ENCODE measurements around the gene EDN3.

The EDN3 gene

DNA sequence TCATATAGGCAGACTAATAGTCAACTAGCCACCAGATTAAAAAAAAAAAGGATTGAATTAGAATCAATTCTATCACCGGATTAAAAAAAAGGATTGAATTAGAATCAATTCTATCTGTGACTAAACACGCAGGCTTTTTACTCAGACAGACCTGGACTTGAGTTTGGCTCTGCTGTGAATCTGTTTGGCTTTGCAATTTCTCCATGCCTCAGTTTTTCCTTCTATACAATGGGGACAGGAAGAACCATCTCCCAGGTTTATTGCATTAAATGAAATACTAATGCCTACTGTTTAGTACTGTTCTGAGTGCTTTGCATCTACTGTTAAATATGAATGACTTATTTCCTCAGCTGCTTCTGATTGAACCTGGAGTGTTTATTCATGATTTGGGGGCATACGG is 30.0 kb upstream of the EDN3 start:
- CTCF ChIA-PET: interaction anchor here (0.6 kb wide), 1 partner anchor 186 kb away, joined by 3 read pairs; no protein-coding TSS in a partner anchor
- POLR2A ChIA-PET: no interaction called here

DNA sequence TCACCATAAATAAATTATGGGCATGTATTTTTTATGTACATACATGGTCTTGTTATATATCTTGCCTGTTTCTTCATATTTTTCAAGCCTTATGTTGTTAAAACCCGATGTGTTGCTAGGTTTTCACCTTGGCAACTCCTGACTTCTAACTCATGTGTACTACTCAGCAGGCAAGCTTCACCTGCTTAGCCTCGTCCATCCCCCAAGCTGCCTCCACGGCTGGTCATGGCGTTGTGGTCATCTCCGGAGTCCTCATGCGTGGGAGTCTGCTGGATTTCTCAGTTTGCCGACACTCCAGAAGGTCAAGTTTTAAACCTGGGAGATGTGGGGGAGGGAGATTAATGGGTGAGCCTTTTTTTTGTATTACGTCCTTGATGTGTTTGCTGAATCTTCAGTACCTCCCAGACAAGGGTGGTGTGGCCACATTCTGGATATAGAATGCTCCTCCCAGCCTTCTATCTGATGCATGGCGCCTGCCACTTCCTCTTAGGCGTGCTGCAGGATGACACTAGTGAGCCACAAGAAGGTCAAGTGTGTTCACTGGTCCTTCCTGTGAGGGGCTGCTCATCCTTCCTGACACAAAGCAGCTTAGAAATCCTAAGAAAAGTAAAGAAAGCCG is 26.6 kb upstream of the EDN3 start:
- ChIA-PET POLR2A (no interaction called here), CTCF (no interaction called here)
- no peak overlapping the region for H3K4me3 ChIP-seq (ENCODE audit: low read depth, low read length)
- TF ChIP-seq ZBTB1 (tag by site-specific recombination; IDR thresholded peaks at IDR 0.05) (no peak), ZNF174 (tag by site-specific recombination; IDR thresholded peaks at IDR 0.05) (no peak)
- H3K27ac ChIP-seq (ENCODE audit: extremely low read depth, low read depth, low read length): no peak overlapping the region
- no peaks in the 10 kb centered on the region for H3K4me1 ChIP-seq (ENCODE audit: control insufficient read depth, insufficient read depth, low read length)
- H3K9me3 ChIP-seq (ENCODE audit: control insufficient read depth, insufficient read depth, low read depth, low read length): no peaks in the 10 kb centered on the region
- H3K36me3 ChIP-seq (ENCODE audit: control insufficient read depth in 2 of 2, insufficient read depth in 1 of 2, low read length in 2 of 2): no peaks in the 10 kb centered on the region

More for the DNA sequence above, 30.0 kb upstream of the EDN3 start:
- H3K27ac ChIP-seq (ENCODE audit: extremely low read depth, low read depth, low read length): no peak overlapping the region
- no peaks in the 10 kb centered on the region for H3K4me1 ChIP-seq (ENCODE audit: control insufficient read depth, insufficient read depth, low read length)
- no peaks in the 10 kb centered on the region for H3K9me3 ChIP-seq (ENCODE audit: control insufficient read depth, insufficient read depth, low read depth, low read length)
- no peaks in the 10 kb centered on the region for H3K36me3 ChIP-seq (ENCODE audit: control insufficient read depth in 2 of 2, insufficient read depth in 1 of 2, low read length in 2 of 2)
- no peak overlapping the region for H3K4me3 ChIP-seq (ENCODE audit: low read depth, low read length)
- TF ChIP-seq ZNF48 (tag by site-specific recombination; IDR thresholded peaks at IDR 0.05): no peak
- TF ChIP-seq MEIS1 (CRISPR knock-in tag; IDR thresholded peaks at IDR 0.05; ENCODE audit: borderline replicate concordance): no peak
- TF ChIP-seq ZSCAN30 (tag by site-specific recombination; IDR thresholded peaks at IDR 0.05): no peak
- no peak for TF ChIP-seq ZBTB17 (tag by site-specific recombination; IDR thresholded peaks at IDR 0.05)
- TF ChIP-seq ZFP69B (tag by site-specific recombination; IDR thresholded peaks at IDR 0.05): no peak
- no peak for TF ChIP-seq ZNF184 (tag by site-specific recombination; IDR thresholded peaks at IDR 0.05)
- TF ChIP-seq TCF7L2 (IDR thresholded peaks at IDR 0.05; ENCODE audit: borderline replicate concordance, low read depth, low read length): no peak
- no peak for TF ChIP-seq ZNF664 (tag by site-specific recombination; IDR thresholded peaks at IDR 0.05)
- TF ChIP-seq ZNF555 (tag by site-specific recombination; conservative IDR thresholded peaks at IDR 0.05): no peak
- TF ChIP-seq ZNF571 (tag by site-specific recombination; IDR thresholded peaks at IDR 0.05): no peak
- TF ChIP-seq ZNF223 (tag by site-specific recombination; IDR thresholded peaks at IDR 0.05): no peak
- no peak for TF ChIP-seq ZNF785 (tag by site-specific recombination; IDR thresholded peaks at IDR 0.05)
- no peak for TF ChIP-seq ZSCAN23 (tag by site-specific recombination; IDR thresholded peaks at IDR 0.05)

DNA sequence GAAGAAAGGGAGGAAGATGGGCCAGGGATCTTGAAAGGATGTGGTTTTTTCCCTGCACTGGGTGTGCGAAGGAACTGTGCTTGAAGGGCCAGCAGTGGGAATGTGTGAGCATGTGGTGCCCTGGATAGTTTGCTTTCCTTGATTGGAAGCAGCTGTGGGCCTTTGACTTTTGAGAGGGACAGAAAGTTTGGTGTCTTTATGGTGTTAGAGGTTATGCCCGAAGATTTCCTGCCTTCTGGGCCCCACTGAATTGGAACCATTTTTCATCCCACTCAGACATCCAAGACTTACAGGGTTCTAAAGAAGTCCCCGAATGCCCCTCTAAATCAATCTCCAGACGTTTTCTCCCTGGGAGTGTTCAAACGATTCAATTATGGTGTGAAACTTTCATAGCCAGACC is 23.5 kb upstream of the EDN3 start:
- H3K27ac ChIP-seq (ENCODE audit: extremely low read depth, low read depth, low read length): no peak overlapping the region
- no peak overlapping the region for H3K4me3 ChIP-seq (ENCODE audit: low read depth, low read length)
- H3K9me3 ChIP-seq (ENCODE audit: control insufficient read depth, insufficient read depth, low read depth, low read length): no peaks in the 10 kb centered on the region
- ChIA-PET POLR2A (no interaction called here), CTCF (interaction anchor here (0.6 kb wide), 1 partner anchor 223 kb away, joined by 4 read pairs; no protein-coding TSS in a partner anchor)
- H3K36me3 ChIP-seq (ENCODE audit: control insufficient read depth in 2 of 2, insufficient read depth in 1 of 2, low read length in 2 of 2): no peaks in the 10 kb centered on the region
- no peaks in the 10 kb centered on the region for H3K4me1 ChIP-seq (ENCODE audit: control insufficient read depth, insufficient read depth, low read length)
- TF ChIP-seq, protein P1, sequence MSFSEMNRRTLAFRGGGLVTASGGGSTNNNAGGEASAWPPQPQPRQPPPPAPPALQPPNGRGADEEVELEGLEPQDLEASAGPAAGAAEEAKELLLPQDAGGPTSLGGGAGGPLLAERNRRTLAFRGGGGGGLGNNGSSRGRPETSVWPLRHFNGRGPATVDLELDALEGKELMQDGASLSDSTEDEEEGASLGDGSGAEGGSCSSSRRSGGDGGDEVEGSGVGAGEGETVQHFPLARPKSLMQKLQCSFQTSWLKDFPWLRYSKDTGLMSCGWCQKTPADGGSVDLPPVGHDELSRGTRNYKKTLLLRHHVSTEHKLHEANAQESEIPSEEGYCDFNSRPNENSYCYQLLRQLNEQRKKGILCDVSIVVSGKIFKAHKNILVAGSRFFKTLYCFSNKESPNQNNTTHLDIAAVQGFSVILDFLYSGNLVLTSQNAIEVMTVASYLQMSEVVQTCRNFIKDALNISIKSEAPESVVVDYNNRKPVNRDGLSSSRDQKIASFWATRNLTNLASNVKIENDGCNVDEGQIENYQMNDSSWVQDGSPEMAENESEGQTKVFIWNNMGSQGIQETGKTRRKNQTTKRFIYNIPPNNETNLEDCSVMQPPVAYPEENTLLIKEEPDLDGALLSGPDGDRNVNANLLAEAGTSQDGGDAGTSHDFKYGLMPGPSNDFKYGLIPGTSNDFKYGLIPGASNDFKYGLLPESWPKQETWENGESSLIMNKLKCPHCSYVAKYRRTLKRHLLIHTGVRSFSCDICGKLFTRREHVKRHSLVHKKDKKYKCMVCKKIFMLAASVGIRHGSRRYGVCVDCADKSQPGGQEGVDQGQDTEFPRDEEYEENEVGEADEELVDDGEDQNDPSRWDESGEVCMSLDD (tag by site-specific recombination; IDR thresholded peaks at IDR 0.05): no peak
- TF ChIP-seq, protein P2, sequence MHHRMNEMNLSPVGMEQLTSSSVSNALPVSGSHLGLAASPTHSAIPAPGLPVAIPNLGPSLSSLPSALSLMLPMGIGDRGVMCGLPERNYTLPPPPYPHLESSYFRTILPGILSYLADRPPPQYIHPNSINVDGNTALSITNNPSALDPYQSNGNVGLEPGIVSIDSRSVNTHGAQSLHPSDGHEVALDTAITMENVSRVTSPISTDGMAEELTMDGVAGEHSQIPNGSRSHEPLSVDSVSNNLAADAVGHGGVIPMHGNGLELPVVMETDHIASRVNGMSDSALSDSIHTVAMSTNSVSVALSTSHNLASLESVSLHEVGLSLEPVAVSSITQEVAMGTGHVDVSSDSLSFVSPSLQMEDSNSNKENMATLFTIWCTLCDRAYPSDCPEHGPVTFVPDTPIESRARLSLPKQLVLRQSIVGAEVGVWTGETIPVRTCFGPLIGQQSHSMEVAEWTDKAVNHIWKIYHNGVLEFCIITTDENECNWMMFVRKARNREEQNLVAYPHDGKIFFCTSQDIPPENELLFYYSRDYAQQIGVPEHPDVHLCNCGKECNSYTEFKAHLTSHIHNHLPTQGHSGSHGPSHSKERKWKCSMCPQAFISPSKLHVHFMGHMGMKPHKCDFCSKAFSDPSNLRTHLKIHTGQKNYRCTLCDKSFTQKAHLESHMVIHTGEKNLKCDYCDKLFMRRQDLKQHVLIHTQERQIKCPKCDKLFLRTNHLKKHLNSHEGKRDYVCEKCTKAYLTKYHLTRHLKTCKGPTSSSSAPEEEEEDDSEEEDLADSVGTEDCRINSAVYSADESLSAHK (tag by site-specific recombination; IDR thresholded peaks at IDR 0.05): no peak
- TF ChIP-seq BCL11A (tag by site-specific recombination; IDR thresholded peaks at IDR 0.05; ENCODE audit: low read depth) (no peak), ZNF24 (tag by site-specific recombination; IDR thresholded peaks at IDR 0.05) (no peak), ZSCAN16 (tag by site-specific recombination; IDR thresholded peaks at IDR 0.05) (no peak), ZEB2 (tag by site-specific recombination; IDR thresholded peaks at IDR 0.05) (no peak), ZBTB7A (tag by site-specific recombination; IDR thresholded peaks at IDR 0.05; ENCODE audit: low read depth) (no peak)
- TF ChIP-seq, protein P3, sequence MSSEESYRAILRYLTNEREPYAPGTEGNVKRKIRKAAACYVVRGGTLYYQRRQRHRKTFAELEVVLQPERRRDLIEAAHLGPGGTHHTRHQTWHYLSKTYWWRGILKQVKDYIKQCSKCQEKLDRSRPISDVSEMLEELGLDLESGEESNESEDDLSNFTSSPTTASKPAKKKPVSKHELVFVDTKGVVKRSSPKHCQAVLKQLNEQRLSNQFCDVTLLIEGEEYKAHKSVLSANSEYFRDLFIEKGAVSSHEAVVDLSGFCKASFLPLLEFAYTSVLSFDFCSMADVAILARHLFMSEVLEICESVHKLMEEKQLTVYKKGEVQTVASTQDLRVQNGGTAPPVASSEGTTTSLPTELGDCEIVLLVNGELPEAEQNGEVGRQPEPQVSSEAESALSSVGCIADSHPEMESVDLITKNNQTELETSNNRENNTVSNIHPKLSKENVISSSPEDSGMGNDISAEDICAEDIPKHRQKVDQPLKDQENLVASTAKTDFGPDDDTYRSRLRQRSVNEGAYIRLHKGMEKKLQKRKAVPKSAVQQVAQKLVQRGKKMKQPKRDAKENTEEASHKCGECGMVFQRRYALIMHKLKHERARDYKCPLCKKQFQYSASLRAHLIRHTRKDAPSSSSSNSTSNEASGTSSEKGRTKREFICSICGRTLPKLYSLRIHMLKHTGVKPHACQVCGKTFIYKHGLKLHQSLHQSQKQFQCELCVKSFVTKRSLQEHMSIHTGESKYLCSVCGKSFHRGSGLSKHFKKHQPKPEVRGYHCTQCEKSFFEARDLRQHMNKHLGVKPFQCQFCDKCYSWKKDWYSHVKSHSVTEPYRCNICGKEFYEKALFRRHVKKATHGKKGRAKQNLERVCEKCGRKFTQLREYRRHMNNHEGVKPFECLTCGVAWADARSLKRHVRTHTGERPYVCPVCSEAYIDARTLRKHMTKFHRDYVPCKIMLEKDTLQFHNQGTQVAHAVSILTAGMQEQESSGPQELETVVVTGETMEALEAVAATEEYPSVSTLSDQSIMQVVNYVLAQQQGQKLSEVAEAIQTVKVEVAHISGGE (tag by site-specific recombination; conservative IDR thresholded peaks at IDR 0.05; ENCODE audit: low read depth): no peak
- TF ChIP-seq, protein P4, sequence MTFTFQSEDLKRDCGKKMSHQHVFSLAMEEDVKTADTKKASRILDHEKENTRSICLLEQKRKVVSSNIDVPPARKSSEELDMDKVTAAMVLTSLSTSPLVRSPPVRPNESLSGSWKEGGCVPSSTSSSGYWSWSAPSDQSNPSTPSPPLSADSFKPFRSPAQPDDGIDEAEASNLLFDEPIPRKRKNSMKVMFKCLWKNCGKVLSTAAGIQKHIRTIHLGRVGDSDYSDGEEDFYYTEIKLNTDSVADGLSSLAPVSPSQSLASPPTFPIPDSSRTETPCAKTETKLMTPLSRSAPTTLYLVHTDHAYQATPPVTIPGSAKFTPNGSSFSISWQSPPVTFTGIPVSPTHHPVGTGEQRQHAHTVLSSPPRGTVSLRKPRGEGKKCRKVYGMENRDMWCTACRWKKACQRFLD (tag by site-specific recombination; IDR thresholded peaks at IDR 0.05): no peak

Data from HEK293 (cell line).